Measurements from ENCODE around the gene KIAA0930.

KIAA0930 gene

DNA sequence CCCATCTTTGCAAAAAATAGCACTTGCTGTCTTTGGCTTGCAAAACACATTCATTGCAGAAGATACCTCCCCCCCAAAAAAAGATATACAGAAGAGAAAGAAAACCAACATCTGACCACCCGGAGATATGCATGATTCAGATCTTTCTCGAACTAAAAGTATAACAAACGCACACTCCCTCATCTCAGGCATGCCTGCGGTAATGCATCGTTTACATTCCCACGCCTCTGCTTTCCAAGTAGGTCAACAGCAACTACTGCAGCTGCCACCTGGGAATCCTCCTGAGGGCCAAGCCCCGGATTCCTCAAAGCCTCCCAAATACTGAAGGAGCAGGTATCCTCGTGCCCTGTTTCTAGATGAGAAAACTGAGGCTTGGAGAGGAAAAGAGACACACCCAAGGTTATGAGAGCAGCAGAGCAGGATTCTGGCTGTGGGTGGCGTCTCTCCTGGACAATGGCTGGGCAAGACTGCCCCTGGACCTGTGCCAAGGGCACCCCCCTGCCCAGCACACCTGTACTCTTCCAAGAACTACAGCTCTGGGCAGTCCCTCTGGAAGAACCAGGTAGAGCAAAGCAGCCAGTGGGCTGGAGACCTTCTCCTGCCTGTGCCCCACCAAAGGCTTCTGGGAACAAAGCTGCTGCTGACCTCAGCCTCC lies 38.9 kb downstream of the KIAA0930 start:
- TF ChIP-seq, protein P1, sequence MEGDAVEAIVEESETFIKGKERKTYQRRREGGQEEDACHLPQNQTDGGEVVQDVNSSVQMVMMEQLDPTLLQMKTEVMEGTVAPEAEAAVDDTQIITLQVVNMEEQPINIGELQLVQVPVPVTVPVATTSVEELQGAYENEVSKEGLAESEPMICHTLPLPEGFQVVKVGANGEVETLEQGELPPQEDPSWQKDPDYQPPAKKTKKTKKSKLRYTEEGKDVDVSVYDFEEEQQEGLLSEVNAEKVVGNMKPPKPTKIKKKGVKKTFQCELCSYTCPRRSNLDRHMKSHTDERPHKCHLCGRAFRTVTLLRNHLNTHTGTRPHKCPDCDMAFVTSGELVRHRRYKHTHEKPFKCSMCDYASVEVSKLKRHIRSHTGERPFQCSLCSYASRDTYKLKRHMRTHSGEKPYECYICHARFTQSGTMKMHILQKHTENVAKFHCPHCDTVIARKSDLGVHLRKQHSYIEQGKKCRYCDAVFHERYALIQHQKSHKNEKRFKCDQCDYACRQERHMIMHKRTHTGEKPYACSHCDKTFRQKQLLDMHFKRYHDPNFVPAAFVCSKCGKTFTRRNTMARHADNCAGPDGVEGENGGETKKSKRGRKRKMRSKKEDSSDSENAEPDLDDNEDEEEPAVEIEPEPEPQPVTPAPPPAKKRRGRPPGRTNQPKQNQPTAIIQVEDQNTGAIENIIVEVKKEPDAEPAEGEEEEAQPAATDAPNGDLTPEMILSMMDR (IDR thresholded peaks at IDR 0.05; ENCODE audit: extremely low read depth, missing control alignments), result no peak

DNA sequence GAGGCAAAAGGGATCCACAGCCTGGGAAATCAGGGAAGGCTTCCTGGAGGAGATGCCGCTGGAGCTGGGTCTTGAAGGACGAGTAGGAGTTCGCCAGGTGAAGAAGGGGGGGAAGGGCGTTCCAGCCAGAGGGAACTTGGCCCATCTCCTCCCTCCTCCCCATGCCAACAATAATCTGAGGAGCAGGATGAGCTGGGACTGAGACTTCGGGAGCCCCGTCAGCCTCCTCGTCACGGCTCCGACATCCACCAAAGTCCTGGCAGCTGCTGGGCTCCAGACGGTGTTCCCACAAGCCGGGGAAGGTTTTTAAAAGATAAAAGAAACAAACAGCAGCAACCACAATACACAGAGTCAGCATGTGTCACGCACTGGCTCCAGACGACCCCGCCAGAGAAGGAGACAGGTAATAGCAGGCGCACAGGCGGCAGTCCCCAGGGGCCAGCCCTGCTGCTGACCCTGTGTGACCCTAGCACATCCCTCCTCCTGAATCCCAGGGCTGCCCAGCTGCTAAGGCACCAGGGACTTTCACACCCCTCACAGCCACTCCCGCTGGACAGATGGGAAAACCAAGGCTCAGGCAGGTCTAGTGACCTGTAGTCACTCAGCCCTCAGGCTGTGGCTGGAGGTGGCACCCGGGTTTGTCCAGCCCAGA lies 39.7 kb downstream of the KIAA0930 start:
- TF ChIP-seq, protein P1 (IDR thresholded peaks at IDR 0.05; ENCODE audit: extremely low read depth, missing control alignments), result no peak
- peak; percentile 9 for DNase-seq (ENCODE audit: low spot score)

More for the DNA sequence above, 38.9 kb downstream of the KIAA0930 start:
- DNase-seq (ENCODE audit: low spot score), result peak; percentile 10

DNA sequence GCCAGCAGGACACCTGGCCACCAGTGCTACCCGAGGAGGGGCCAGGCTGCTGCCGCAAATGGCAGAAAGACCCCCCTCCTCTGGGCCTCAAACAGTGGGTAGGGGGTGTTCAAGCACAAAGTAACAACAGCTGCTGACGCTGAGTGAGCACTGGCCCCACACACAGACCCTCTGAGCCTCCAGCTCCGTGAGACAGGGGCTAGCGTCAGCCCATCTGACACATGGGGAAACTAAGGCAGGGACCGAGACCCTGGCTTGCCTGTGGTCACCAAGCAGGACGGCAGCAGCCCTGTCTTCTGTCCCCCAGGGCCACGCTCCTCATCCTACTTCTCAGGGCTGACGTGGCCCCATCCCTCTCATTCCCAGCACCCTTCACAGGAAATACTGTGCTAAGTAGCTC lies 40.5 kb downstream of the KIAA0930 start:
- DNase-seq (ENCODE audit: low spot score), result no peak
- TF ChIP-seq, protein P1 (IDR thresholded peaks at IDR 0.05; ENCODE audit: extremely low read depth, missing control alignments), result no peak

DNA sequence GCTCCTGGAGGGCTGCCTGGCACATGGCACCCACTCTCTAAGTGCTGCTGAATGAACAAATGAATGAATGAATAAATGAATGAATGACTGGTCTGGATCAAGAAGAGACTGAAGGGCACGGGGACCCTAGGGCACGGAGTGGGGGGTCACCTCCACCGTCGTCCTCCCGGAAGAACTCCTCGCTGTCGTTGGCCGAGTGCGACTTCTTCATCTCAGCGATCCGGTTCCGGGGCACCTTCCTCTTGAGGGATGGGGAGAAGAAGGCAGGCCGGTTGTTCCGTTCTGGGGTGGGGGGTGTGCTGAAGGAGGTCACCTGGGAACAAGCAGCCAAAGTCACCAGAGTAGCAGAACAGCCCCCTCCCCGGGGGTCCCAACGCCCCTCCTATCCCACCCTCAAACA lies 41.0 kb downstream of the KIAA0930 start:
- DNase-seq (ENCODE audit: low spot score), result peak; percentile 20
- TF ChIP-seq, protein P1 (IDR thresholded peaks at IDR 0.05; ENCODE audit: extremely low read depth, missing control alignments), result no peak

DNA sequence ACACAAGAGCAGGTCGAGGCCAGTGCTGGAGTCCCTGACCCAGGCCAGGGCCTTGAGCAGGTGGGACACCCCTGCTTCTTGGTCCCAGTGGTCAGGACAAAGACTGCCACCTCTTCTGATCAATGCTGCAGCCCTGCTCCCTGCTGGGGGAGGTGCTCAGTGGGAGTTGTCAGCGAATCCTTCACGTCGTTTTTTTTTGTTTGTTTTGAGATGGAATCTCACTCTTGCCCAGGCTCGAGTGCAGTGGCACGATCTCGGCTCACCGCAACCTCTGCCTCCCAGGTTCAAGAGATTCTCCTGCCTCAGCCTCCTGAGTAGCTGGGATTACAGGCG lies 42.3 kb downstream of the KIAA0930 start:
- TF ChIP-seq, protein P1 (IDR thresholded peaks at IDR 0.05; ENCODE audit: extremely low read depth, missing control alignments), result no peak
- DNase-seq (ENCODE audit: low spot score), result peak; percentile 12

DNA sequence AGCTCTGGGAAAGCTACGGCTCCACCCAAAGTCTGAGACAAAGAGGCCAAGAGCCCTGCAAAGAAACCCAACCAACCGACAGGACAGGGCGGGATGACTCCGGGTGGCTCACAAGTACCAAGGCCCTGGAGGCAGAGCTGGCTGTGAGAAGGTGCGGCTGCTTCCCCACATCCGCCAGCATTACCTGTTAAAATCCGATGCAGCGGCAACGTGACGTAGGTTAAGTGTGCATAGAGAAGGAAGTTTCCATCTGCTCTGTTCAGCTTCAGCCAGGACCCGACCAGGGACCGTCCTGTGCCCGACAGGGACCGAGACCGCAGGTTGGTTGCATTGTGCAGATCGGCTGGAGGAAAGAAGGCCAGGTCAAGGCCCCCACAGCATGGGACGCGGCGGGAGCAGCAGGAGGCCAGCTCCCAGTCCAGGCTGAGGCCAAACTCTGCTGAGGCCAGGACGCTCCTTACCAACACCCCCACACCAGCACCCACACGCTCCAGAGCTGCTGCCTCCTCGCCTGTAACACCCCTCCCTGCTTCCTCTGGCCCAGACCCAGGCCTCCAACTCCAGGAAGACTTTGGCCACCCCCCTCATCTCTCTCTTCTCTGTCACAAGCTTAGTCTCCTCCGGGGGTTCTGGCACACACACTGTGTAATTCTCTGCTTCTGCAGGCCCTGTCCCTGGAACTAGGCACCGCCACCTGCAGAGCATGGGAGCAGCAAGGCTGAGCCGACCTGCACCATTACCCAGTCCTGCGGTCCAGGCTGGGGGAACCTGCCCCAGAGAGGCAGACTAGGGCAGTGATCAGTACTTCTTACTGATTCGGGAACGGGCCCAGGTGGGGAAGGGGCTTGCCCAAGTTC lies 42.9 kb downstream of the KIAA0930 start:
- TF ChIP-seq, protein P1 (IDR thresholded peaks at IDR 0.05; ENCODE audit: extremely low read depth, missing control alignments), result no peak
- DNase-seq (ENCODE audit: low spot score), result peak; percentile 14
